OCI-LY1 (cell line): ENCODE data around the gene VWA3B.

Source experiments
- CTCF ChIP-seq: fragments of 200-600 bp; sonication (generic), shearing (Covaris generic); IDR thresholded peaks from 2 replicates; pipeline ENCODE4 v1.5.1; 2017; ENCODE audit warnings: mild to moderate bottlenecking, antibody characterized with exemption, low read length, moderate library complexity, mixed read lengths
- EZH2 ChIP-seq: fragments of 200-600 bp; sonication (generic), shearing (Covaris generic); IDR thresholded peaks from 2 replicates; pipeline ENCODE4 v1.8.0; 2017; ENCODE audit warnings: borderline replicate concordance, mixed run types, mild to moderate bottlenecking, antibody characterized with exemption, low read length, moderate library complexity, mixed read lengths

- TF ChIP-seq CTCF: no peak
- no peak for TF ChIP-seq EZH2
Measured at GRCh38 chr2:98281607-98282006, 194.6 kb downstream of the VWA3B start.
